GM19238 (cell line): ENCODE results near the gene DEFB115.
"Not testable (repeated sequence)": the region's sequence is repeated elsewhere in the genome, so short reads cannot be mapped to it uniquely, and the experiment has no call there.

Source experiments
- DNase-seq: peaks from one replicate; pipeline ENCODE4 v3.0.0; 2011; ENCODE audit warnings: low spot score; ENCODE audit not compliant: insufficient read length

DEFB115 gene, protein sequence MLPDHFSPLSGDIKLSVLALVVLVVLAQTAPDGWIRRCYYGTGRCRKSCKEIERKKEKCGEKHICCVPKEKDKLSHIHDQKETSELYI

DNA sequence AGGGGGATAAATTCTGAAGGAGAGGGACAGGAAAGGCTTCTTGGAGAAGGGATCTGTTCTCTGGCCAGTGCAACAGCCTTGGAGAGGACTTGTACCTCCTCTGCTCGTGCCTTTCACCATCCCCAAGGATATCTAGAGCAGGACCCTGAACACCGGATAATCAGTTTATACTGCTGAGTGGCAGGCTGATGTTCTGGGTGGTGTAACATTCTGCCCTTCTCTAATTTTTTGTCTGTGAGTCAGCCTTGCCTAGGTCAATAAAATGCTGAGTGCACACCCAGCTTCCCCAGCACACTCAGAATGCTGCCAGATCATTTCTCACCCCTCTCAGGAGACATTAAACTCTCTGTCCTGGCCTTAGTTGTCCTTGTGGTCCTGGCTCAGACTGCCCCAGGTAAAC, at the start of gene DEFB115:
Gene DEFB115 (plus strand): TSS at position 301 of the 400 bp plus-strand sequence. CDS start 0 bp downstream, at position 301.
- DNase-seq, result no peak

DNA sequence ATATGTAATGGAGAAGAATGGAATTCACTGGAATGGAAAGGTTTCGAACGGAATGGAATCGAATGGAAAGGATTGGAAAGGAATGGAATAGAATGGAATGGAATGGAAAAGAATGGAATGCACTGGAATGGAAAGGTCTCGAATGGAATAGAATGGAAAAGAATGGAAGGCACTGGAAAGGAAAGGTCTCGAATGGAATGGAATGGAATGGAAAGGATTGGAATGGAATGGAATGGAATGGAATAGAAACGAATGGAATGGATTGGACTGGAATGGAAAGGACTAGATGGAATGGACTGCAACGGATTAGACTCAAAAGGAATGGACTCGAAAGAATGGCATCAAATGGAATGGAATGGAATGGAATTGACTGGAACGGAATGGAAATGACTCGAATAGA, 20.5 kb upstream of the DEFB115 start:
- DNase-seq, result no peak

DNA sequence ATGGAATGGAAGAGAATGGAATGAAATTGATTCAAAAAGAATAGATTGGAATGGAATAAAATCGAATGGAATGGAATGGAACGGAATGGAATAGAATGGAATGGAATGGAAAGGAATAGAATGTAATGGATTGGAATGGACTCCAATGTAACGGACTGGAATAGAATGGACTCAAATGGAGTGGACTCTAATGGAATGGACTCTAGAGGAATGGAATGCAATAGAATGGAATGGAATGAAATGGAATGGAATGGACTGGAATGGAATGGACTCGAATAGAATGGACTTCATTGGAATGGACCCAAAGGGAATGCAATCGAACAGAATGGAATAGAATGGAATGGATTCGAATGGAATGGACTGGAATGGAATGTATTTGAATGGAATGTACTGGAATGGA, 19.7 kb upstream of the DEFB115 start:
- DNase-seq, result no peak

DNA sequence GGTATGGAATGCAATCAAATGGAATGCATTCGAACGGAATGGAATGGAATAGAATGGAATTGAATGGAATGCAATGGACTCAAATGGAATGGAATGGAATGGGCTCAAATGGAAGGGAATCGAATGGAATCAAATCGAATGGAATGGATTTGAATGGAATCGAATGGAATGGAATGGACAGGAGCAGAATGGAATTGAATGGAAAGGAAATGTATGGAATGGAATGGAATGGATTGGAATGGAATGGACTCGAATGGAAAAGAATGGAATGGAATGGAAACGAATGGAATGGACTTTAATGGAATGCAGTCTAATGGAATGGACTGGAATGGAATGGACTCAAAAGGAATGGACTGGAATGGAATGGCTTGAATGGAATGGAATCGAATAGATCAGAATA, 18.3 kb upstream of the DEFB115 start:
- DNase-seq, result no peak

DNA sequence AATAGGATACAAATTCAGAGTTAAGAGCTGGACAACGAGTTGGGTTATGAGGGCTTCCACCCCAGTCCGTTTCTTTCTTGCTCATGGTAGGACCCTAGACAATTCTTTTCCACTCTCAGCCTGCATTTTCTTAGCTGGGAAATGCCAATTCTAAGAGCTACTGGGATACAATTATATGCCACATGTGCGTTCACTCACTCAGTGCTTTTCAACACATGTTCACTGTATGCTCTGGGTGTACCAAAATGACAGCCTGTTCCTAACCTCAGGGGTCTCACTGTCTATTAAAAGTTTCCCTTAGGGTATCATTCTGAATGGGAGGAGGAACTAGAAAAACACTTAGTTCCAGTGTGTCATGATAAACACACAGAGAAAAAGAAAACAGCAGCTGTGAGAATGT, 505 bp upstream of the DEFB115 start:
- no peak for DNase-seq

DNA sequence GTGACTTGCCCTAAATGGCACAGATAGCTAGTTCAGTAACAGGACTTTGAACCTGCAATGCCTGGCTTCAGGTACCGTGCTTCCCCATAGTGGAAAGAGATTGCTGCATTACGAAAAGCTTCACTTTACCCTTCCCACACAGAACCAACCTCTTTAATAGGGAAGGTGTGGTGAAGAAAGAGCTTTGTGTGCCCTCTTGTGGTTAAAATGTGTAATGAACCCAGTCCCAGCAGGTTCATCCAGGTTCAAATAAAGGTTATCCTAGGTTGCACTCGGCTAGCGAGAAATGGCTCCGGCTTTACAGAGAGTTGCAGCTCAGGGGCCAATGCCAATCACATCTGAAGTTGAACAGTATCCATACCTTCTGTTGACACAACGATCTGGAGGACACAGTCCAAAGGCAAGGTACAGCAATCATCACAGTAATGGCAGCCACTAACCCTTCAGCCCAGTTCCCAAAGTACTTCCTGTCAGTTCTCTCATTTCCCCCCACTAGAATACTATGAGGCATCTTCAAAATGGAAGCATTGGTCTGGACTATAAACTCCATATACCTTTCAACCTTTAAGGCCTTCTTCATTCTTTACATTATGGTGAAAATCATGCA, 3.0 kb downstream of the DEFB115 start:
- no peak for DNase-seq

DNA sequence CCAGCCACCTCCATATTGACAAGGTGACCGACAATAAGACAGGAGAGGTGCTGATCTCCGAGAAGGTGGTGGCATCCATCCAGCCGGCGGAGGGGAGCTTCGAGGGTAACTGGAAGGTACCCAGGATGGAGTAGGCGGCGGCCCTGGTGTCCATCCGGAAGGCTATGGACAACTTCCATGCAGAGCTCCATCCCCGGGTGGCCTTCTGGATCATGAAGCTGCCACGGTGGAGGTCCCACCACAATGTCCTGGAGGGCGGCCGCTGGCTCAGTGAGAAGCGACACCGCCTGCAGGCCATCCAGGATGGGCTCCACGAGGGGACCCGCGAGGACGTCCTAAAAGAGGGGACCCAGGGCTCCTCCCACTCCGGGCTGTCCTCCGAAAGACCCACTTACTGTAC, 17.0 kb downstream of the DEFB115 start:
- DNase-seq, result no peak

DNA sequence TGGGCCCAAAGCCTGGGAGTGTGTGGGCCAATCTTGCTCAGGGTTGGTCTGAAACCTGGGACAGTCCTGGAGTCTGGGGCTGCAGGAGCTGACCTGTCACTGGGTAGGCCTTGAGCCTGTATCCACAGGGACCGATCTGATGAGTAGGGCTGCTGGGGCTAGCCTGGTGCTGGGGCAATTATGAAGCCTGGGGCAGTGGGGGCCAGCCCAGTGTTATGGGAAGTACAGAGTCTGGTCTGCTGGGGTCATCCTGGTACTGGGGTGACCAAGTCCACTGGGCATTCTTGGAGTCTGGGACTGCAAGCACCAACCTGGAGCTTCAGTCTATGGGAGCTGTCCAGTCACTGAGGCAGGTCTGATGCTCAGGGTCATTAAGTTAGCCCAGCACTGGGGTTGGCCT, 20.7 kb downstream of the DEFB115 start:
- no peak for DNase-seq

DNA sequence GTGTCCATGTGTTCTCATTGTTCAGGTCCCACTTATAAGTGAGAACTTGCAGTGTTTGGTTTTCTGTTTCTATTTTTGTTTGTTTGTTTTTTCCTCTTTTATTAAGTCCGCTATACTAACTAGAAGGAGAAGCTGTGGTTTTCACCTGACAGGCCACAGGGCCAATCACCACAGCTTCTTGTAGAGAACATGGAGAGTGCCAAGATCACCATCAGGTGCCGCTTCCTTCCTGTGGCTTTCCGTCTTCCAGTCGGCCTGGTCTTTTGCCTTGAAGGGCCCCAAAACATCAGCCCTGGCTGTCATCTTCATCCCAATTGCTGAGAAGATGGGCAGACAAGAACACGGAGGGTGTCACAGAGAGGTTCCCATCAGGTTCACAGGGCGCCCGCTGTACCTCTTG, 27.5 kb downstream of the DEFB115 start:
- not testable (repeated sequence) for DNase-seq

DNA sequence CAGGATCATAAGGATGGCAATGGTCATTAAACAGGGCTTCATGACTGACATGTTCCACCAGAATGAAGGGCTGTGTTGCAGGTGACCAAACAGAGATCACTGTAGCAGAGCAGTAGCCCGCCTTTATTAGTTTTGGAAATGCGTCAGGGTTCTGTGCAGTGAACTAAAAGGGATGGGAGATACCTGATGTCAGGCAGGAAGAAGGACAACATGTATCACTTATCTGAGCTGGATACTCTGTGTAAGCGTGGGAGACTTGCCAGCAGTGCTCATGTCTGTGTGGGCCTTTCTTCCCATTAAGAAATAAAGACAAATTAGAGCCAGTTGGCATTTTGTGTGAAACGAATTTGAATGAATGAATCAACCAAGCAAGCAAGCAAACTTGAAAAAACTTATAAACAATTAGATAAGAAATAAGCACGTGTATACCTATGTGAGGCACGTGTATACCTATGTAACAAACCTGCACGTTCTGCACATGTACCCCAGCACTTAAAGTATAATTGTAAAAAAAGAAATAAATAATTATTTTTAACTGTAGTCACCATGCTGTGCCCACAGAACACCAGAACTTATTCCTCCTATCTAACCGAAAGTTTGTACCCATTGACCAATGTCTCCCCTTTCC, 51.2 kb downstream of the DEFB115 start, which contains the start of gene DEFB116:
Gene DEFB116 (minus strand): TSS at position 51 of the 628 bp plus-strand sequence. CDS start 0 bp downstream, at position 51.
- DNase-seq, result no peak
